AG09319 (cell line): ENCODE results near the gene OR9I1.

Experiments used
- DNase-seq: peaks from one replicate; pipeline ENCODE4 v3.0.0-alpha.2; 2010; ENCODE audit warnings: low read depth; ENCODE audit errors: extremely low read depth
- CTCF ChIP-seq: IDR thresholded peaks from 2 replicates; pipeline ENCODE4 v1.5.1; 2011; ENCODE audit warnings: low read depth, mild to moderate bottlenecking, inconsistent platforms, low read length, moderate library complexity

Gene OR9I1

GRCh38 chr11:58134151-58134550, 8.8 kb upstream of the OR9I1 start:
- no peak for DNase-seq
- no peak for TF ChIP-seq CTCF

DNA sequence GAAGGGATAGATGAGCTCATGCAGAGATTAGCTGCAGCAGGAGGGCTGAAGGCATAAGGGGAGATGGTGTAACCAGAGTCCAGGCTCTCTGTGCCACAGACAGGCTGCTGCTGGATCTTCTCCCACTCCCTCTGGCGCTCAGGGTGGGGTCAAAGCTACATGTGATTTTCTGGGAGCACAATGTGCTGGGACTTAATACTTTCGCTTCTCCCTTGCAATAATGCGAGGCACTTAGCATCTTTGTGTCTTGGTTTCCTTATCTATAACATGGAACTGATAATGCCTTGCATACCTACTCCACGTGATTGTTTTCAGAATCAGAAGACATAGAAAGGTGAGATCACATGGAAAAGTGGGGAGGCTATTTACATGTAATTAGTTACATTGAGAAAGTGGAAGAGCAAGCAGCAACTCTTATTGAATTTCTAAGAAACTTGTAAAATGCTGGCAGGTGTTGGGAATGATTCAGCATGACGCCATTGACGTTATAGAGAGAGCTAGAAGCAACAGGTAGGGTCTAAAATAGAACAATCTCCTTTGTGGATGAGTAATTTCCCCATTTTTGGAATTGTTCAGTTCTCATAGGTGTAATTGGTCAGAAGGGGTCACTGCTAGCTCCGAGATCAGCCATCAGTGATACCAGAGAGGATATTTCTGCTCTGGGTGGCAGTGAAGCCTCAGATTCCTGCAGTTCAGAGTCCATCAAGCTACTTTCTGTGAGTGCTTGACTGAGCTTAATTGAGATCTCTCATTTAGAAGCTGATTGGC, 8.2 kb upstream of the OR9I1 start:
- no peak for DNase-seq

DNA sequence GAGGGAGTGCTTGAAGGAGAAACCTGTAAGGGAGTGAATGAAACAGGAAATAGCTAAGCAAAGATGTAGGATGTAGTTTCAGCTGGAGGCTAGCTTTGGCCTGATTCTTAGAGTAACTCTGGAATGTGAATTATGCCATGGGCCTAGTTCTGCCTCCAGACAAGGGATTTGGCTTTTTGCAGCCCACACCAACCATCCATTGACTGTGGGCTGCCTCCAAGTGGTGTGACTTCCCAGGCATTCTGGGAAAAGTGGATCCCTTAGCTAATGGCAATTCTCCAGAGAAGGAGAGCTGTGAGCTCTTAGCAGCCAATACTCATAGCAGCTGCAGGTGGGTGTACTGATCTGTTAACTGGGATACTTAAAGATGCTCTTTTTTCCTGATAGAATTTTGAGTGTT, 2.0 kb upstream of the OR9I1 start:
- no peak for DNase-seq
- no peak for TF ChIP-seq CTCF

More for the DNA sequence above, 8.2 kb upstream of the OR9I1 start:
- no peak for TF ChIP-seq CTCF

DNA sequence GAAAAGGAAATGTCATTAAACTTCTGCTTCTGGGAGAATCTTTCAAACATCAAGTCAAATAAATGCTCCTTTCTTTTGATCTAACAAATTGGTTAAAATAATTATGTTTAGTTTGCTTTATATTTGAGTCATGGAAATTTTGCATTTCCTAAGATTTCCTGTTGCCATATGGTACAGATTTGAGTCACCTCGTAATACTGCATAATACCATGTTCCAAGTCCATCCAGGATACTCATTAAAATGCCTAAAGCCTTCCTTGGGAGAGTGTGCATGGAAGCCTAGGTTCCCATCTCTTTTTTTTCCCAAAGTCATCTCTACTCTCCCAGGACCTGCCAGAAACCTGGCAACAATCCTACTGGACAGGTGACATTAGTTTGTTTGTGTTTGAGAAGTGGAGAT, 4.2 kb downstream of the OR9I1 start:
- no peak for TF ChIP-seq CTCF
- DNase-seq, result no peak

- TF ChIP-seq CTCF, result no peak
- DNase-seq, result no peak
These were observed 27.9 kb downstream of the OR9I1 start for GRCh38 chr11:58097437-58097836.

- no peak for TF ChIP-seq CTCF
- DNase-seq, result no peak
These were observed 38.8 kb downstream of the OR9I1 start for GRCh38 chr11:58086528-58086927.

- DNase-seq, result no peak
- no peak for TF ChIP-seq CTCF
These were observed 49.5 kb downstream of the OR9I1 start for GRCh38 chr11:58075781-58076180.
